HPDE6-E6E7 (cell line): ENCODE measurements around the gene KLHDC1.
"Not testable (repeated sequence)": the region's sequence is repeated elsewhere in the genome, so short reads cannot be mapped to it uniquely, and the experiment has no call there.

Experiments used
- DNase-seq: peaks from one replicate; pipeline ENCODE4 v3.0.0; 2011; ENCODE audit warnings: missing footprints; ENCODE audit errors: extremely low spot score

The KLHDC1 gene, protein sequence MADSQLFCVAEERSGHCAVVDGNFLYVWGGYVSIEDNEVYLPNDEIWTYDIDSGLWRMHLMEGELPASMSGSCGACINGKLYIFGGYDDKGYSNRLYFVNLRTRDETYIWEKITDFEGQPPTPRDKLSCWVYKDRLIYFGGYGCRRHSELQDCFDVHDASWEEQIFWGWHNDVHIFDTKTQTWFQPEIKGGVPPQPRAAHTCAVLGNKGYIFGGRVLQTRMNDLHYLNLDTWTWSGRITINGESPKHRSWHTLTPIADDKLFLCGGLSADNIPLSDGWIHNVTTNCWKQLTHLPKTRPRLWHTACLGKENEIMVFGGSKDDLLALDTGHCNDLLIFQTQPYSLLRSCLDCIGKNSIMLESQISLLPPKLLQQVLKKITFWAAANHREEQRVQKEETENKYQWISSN

DNA sequence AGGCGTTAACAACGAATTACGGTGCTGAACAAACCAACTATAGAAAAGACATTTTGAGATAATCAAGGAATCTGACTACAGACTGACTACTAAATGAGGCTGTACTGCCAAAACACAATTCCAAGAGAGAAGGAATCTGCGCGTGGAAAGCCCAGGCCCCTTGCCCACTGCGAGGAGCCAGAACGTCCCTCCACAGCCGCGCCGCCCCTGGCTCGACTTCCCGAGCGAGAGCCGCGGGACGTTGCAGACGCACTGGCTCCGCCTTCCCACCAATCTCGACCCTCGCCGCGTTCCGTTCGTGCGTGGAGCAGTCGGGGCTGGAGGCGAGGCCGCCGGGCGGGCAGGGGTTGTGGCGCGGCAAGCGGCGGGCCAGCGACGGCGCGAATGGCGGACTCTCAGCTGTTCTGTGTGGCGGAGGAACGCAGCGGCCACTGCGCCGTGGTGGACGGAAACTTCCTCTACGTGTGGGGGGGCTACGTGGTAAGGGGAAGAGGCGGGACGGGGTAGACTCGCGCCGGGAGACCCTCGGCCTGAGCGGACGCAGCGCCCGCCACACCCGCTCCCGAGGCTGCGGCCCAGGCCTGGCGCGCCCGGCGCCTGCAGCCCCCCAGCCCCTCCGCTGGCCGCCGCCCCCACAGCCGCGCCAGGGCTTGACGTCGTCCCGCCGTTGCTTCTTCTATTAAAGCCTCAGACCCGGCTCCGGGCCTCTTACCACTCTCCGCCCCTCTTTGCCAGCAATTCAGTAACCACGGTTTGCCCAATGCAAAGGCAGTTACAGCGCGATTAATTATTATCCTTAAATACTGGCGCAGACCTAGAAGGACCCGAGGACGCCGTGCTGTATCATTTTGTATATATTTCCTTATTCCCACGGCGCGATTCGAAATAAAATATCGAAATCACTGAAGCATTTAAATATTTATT, at the start of gene KLHDC1:
Gene KLHDC1 (plus strand): TSS at position 310 of the 924 bp plus-strand sequence. CDS start 75 bp downstream, at position 385.
- DNase-seq = peak; percentile 43

DNA sequence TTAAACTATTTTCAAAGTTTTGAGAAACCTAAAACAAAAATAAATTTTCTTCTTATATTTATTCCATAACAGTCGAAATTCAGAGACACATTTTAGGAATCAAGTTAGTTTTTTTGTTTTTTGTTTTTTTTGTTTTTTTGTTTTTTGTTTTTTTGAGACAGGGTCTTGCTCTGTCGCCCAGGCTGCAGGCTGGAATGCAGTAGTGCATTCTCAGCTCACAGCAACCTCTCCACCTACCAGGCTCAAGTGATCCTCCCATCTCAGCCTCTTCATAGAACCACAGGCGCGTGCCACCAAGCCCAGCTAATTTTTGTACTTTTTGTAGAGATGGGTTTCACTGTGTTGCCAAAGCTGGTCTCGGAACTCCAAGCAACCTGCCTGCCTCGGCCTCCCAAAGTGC, 39.4 kb upstream of the KLHDC1 start:
- DNase-seq = no peak

DNA sequence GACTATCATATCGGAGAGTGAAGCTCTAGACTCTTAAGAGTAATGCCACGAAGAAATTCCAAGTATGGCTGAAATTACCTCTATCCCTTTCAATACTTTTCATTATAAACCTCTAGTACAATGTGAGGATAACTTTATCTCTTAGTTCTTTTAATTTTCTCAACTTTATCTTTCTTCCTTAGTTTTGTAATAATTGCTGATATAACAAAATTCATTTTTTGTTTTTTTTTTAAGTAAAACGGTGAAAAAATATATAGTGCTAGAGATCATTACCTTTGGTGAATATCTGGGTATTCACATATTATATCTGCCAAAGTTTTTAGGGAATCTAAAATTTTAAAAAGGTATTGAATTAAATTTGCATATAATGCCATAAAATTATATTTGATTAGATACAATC, 38.4 kb upstream of the KLHDC1 start:
- no peak for DNase-seq

DNA sequence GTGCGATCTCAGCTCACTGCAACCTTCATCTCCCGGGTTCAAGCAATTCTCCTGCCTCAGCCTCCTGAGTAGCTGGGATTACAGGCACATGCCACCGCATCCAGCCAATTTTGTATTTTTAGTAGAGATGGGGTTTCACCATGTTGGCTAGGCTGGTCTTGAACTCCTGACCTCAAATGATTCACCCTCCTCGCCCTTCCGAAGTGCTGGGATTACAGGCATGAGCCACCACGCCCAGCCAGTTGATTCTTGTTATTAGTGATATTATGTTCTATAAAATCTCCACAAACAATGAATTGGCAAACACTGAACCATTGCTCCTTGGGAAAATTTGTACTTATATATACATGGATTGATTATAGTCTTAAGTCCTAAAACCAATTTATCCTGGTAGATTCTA, 35.4 kb upstream of the KLHDC1 start:
- DNase-seq = not testable (repeated sequence)

DNA sequence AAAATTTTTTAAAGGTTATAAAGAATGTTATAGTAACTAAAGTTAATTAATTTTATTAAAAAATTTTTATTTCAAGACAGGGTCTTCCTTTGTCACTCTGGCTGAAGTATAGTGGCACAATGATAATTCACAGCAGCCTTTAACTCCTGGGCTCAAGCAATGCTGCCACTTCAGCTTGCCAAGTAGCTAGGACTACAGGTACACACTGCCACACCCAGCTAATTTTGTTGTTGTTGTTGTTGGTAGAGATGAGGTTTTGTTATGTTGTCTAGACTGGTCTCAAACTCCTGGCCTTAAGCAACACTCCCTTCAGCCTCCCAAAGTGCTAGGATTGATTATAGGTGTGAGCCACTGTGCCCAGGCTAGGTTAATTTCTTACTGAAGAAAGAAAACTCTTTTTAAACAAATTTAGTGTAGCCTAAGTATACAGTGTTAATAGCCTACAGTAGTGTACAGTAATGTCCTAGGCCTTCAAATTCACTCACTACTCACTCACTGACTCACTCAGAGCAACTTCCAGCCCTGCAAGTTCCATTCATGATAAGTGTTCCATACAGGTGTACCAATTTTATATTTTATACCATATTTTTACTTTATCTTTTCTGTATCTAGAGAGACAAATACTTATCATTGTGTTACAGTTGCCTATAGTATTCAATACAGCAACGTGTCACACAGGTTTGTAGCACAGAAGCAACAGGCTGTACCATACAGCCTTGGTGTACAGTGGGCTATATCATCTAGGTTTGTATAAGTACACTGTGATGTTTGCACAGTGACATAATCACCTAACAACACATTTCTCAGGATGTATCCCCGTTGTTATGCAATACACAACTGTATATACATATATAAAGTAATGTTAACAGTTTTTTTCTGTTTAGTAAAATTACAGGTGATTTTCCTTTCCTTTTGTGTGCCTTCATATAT, 33.1 kb upstream of the KLHDC1 start:
- DNase-seq = no peak

DNA sequence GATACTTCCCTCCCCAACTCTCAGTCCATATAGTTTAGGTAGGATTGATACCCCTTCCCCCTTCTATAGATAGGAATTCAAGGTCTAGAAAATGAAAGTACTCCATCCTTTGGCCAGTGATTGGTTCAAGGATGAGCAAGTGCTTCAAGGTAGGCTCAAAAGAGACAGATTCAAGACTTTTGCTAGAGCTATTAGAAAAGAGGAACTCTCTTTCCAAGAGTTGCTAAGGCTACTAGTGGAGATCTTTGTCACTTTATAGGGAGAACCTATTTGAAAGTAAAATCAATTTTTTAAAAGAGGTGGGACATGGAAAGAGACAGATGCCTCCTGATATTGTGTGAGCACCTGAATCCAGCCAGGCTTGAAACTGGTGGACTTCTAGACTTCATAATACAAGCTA, 22.4 kb upstream of the KLHDC1 start:
- DNase-seq = no peak

DNA sequence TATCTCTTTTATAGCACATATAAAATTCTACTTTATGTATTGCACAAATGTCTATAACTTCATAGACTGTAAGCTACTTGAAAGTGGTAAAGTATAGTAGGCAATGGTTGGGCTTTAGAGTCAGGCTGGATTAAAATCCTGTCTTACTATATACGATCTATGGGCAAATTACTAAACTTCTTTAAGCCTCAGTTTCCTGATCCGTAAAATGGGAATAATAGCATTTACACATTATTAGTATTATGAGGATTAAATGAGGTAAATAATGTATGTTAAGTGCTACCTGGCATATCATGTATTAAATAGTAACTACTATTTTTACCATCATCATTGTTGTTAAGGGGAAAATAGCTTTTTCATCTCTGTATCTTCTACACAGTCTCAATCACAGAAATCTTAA, 19.3 kb upstream of the KLHDC1 start:
- DNase-seq = no peak

DNA sequence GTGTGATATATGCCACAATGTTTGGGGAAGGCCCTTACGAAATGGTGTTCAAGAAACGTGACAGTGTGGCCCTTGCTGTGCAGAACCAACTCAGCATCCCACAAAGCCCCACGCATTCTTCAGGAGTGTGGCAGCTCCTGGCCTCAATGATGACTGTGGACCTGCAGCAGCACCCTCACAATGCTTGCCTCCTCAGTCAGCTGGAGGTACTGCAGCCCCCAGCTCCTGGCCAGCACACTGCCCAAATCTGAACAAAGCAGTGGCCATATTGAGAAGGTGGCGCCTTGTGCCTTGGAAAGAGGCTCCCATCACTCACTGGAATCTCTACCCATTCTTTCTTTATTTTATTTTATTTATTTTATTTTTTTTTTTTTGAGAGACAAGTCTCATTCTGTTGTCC, 15.3 kb upstream of the KLHDC1 start:
- DNase-seq = no peak

DNA sequence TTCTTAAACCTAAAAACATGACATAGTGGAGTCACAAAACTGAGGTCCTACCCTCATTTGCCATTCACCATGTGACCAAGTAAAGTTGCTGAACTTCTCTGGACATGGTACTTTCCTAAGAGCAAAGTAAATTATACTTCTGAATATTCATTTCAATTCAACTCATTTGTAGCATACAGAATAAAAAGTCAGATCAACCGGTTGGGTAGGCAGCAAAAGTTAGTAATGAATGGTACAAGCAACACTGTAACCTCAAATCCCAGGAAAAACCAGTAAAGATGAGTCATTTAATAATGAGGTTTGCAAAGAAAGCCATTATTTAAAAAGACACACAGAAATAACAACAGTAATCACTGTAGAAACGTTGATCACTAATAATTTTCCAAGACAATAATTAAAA, 13.6 kb upstream of the KLHDC1 start:
- DNase-seq = no peak

DNA sequence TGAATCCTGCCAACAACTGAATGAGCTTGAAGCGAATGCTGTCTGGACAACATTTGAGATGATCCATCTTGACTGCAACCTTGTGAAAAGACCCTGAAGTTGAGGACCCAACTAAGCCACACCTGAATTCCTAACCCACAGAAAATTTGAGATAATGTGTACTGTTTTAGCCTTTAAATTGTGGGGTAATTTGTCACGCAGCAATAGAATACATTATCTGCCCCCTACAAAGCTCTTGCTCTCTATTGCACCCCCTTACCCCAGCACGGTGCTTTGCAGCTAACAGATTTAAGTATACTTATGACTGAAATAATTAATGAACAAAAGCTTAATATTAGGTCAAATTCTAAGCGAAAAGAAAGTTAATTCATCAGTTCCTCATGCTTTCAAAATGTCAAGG, 6.5 kb upstream of the KLHDC1 start:
- no peak for DNase-seq

DNA sequence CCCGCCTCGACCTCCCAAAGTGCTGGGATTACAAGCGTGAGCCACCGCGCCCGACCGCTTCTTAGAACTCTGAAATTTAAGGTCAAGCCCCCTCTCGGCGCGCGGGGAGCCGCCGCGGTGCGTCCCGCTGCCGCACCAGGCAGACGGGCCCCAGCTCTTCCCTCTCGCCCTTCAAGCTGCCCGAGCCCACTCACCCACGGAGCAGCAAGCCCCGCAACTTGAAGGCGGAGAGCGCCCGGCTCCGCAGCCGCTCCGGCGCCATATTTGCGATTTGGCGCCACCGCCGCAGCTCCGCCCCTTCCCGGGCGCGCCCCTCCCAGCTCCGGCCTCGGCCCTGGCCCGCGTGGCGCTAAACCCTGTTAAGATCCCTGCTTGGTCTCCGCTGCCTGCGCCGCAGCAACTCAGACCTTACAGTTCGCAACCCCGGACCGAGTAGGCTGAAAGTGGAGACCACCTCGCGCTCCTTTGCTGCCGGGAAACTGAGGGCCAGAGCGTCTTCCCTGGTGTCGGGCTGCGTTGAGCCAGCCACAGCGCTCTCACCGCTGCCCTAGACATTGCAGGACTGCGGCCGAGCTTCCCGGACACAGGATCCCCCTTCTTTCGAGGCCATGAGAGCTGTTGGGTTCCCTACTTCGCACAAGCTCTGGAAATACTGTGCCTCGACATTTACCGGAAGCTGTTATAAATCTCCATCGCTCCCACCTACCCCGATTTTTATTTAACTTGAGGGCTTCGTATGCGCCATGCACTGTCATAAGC, 4.8 kb upstream of the KLHDC1 start, which contains the start of gene POLE2:
Gene POLE2 (minus strand): TSS at position 273 of the 759 bp plus-strand sequence. CDS start 11 bp downstream, at position 262.
- peak; percentile 54 for DNase-seq

DNA sequence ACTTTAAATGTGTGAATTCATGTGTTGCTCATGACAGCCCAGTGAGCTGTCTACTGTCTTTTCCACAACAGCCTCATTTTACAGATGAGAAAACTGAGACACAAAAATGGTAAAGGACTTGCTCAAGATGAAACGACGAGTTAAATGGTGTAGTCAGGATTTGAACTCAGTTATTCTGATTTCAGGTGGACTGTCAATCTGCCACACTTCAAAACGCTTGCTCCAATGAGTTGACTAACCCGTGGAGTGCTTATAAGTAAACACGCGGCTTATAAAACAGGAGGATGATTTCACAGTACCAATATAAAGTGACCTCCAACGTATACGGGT, 4.3 kb upstream of the KLHDC1 start:
- no peak for DNase-seq

DNA sequence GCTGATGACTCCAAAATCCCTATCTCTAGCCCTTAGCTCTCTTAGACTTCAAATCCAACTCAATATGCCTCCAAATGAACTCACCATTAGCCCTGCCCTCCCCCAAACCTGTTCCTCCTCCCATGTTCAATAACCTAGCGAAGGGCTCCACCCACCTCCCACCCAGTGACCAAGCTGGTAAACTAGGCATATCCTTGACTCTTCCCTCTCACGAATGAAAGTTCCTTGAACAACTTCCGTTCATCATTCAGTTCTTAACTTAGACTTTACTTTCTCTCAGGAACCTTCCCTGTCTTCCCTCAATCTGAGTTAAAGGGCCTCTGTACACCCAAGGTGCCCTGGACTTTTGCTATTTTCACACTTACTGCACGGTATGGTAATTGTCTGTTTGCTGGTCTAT, 1.9 kb upstream of the KLHDC1 start:
- DNase-seq = no peak

DNA sequence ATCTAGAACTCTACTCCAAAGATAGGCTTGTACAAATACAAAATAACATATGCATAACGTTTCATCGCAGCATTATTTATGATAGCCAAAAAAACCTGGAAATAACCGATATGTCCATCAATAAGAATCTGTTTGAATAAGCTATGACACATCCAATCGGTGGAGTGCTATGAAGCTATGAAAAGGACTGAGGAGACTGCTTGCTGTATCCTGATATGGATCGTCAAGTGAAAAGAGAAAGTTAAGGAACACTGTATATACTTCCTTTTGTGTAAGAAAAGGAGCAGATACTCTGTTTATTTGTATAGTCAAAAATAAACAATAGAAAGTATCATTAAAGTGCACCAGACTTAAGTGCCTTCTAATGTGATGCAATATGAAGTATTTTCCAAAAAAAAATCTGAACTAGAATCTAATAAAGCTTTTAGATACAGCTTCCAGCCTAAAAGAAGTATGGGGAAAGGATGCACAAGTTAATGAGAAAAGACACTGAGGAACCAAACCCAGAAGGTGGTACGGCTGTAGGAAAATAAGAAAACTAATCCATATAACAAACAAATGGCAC, 645 bp upstream of the KLHDC1 start:
- no peak for DNase-seq

DNA sequence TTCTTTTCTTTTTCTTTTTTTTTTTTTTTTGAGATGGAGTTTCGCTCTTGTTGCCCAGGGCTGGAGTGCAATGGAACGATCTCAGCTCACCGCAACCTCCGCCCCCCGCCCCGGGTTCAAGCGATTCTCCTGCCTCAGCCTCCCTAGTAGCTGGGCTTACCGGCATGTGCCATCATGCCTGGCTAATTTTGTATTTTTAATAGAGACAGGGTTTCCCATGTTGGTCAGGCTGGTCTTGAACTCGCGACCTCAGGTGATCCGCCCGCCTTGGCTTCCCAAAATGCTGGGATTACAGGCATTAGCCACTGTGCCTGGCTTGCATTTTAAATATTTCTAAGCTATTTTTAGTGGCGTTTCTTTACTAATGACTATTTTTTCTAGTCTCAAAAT, 810 bp downstream of the KLHDC1 start:
- not testable (repeated sequence) for DNase-seq

DNA sequence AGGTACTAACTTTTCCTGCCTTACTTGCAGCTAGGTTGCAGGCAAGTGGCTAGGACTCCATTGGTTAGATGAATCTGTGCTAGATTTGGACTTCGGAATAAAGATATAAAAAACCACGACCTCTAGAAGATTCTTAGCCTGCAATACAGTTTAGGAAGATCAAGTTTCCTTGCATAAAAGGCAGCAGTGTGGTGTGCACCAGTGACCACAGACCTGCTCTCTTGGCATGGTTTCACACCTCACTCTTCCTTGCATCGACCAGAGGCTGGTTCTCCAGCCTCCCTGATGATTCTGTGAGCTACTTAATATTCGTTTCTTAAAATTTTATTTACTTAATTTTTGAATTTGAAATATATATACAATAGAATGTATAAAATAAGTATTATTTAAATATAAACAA, 9.8 kb downstream of the KLHDC1 start:
- DNase-seq = no peak

DNA sequence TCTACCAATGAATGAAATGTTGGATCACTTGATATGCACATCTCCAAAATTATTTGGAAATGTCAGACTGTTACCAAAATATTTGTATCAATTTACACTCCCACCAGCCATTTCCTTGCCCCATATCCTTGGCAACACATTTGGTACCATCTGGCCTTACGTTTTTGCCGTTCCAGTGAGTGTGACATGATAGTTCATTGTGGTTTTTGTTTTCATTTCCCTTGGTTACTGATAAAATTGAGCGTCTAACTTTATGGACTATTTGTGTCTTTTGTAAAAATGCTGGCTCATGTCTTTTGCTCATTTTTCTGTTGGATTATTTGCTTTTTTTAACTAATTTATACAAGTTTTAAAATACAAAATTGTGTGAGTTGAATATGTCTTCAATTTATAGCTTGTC, 11.0 kb downstream of the KLHDC1 start:
- no peak for DNase-seq

DNA sequence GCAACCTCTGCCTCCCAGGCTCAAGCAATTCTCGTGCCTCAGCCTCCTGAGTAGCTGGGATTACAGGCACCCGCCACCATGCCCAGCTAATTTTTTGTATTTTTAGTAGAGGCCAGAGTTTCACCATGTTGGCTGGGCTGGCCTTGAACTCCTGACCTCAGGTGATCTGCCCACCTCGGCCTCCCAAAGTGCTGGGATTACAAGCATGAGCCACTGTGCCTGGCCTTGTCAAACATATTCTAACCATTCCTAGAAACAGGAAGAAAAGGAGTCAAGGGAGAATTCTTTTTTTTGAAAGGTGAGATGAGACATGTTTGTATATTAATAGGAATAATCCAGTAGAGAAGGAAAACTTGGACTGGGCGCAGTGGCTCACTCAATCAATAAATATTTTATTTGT, 11.6 kb downstream of the KLHDC1 start:
- DNase-seq = not testable (repeated sequence)

DNA sequence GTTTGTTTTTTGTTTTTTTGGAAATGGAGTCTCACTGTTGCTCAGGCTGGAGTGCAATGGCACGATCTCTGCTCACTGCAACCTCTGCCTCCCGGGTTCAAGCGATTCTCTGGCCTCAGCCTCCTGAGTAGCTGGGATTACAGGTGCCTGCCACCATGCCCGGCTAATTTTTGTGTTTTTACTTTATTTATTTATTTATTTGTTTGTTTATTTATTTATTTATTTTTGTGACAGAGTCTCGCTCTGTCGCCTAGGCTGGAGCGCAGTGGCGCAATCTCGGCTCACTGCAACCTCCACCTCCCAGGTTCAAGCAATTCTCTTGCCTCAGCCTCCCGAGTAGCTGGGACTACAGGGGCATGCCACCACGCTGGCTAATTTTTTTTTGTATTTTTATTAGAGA, 18.1 kb downstream of the KLHDC1 start:
- not testable (repeated sequence) for DNase-seq

DNA sequence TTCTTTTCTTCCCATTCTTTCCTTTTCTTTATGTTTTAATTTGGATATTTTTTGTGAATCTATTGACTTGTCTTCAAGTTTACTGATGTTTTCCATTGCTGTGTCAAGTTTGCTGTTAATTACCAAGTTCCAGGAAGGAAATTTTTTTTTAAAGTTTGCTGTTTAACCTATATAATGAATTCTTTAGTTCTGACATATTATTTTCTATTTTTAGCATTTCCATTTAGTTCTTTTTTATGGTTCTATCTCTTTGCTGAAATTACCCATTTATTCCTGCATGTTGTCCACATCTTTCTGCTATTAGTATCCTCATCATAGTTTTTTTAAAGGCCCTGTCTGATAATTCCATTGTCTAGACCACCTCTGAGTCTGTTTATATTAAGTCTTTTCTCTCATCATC, 27.8 kb downstream of the KLHDC1 start:
- DNase-seq = no peak
